GM18511 (cell line): Measurements from ENCODE around the gene RBL1.
"Not testable (repeated sequence)": the region's sequence is repeated elsewhere in the genome, so short reads cannot be mapped to it uniquely, and the experiment has no call there.

ENCODE experiments used
- ATAC-seq: cut with Tn5 transposase; IDR thresholded peaks from one replicate; pipeline ENCODE4 v1.9.1; 2021; ENCODE audit warnings: mild to moderate bottlenecking, moderate library complexity; ENCODE audit not compliant: unreplicated experiment

RBL1 gene

GRCh38 chr20:37000171-37000570 lies 95.6 kb downstream of the RBL1 start:
- ATAC-seq, result not testable (repeated sequence)

GRCh38 chr20:36998652-36999051 lies 97.1 kb downstream of the RBL1 start:
- ATAC-seq, result no peak

- no peak for ATAC-seq
Measured at GRCh38 chr20:36997121-36997520, 98.7 kb downstream of the RBL1 start.

GRCh38 chr20:36994221-36994620 lies 101.6 kb downstream of the RBL1 start:
- ATAC-seq, result not testable (repeated sequence)

GRCh38 chr20:36992802-36993334 lies 102.9 kb downstream of the RBL1 start:
- ATAC-seq, result no peak

- no peak for ATAC-seq
Measured at GRCh38 chr20:36991703-36992102, 104.1 kb downstream of the RBL1 start.

GRCh38 chr20:36989797-36990196 lies 106.0 kb downstream of the RBL1 start:
- ATAC-seq, result no peak

GRCh38 chr20:36988494-36988966 lies 107.3 kb downstream of the RBL1 start:
- no peak for ATAC-seq

- ATAC-seq, result no peak
Measured at GRCh38 chr20:36984257-36984638, 111.5 kb downstream of the RBL1 start.

- no peak for ATAC-seq
Measured at GRCh38 chr20:36975099-36975818, 120.5 kb downstream of the RBL1 start.

- ATAC-seq, result no peak
Measured at GRCh38 chr20:36974660-36975059, 121.1 kb downstream of the RBL1 start.

GRCh38 chr20:36971103-36971502 lies 124.7 kb downstream of the RBL1 start:
- no peak for ATAC-seq

GRCh38 chr20:36969478-36970186 lies 126.2 kb downstream of the RBL1 start:
- no peak for ATAC-seq

GRCh38 chr20:36969051-36969450 lies 126.7 kb downstream of the RBL1 start:
- ATAC-seq, result no peak

GRCh38 chr20:36967636-36968035 lies 128.2 kb downstream of the RBL1 start:
- no peak for ATAC-seq

- not testable (repeated sequence) for ATAC-seq
Measured at GRCh38 chr20:36966965-36967364, 128.8 kb downstream of the RBL1 start.

GRCh38 chr20:36962354-36962941 lies 133.3 kb downstream of the RBL1 start:
- ATAC-seq, result not testable (repeated sequence)

- no peak for ATAC-seq
Measured at GRCh38 chr20:36959242-36959641, 136.6 kb downstream of the RBL1 start.

GRCh38 chr20:36957875-36958667 lies 137.7 kb downstream of the RBL1 start:
- no peak for ATAC-seq

- no peak for ATAC-seq
Measured at GRCh38 chr20:36956674-36957073, 139.1 kb downstream of the RBL1 start.

- ATAC-seq, result no peak
Measured at GRCh38 chr20:36956016-36956415, 139.8 kb downstream of the RBL1 start.
